K562 (cell line): ENCODE results near the gene CRYAB. TPM values are rescaled to one million over a fixed set of nuclear protein-coding genes. Genes with fewer than 3 reads are reported as not detected.

Source experiments
- ARHGAP35 ChIP-seq: fragments of 450-650 bp; IDR thresholded peaks from 2 replicates; pipeline ENCODE4 v1.6.1; 2018; ENCODE audit not compliant: partially characterized antibody
- CAMTA2 ChIP-seq: fragments of 250-450 bp; sonication (Bioruptor Pico); conservative IDR thresholded peaks from 2 replicates; pipeline ENCODE4 v1.5.1; 2022
- CC2D1A ChIP-seq: fragments of 450-650 bp; IDR thresholded peaks from 2 replicates; pipeline ENCODE4 v1.6.1; 2017; ENCODE audit warnings: mild to moderate bottlenecking
- CREB1 ChIP-seq, 2 experiments: sonication (generic) in 1 of 2; formaldehyde crosslinking in 1 of 2; IDR thresholded peaks; 2 replicates each; pipeline versions ENCODE4 v1.6.1 to v1.8.0; 2012 to 2022; ENCODE audit warnings: inconsistent platforms in 1 of 2, mild to moderate bottlenecking in 1 of 2, missing genetic modification reagents in 1 of 2, moderate library complexity in 1 of 2
- DPF2 ChIP-seq: fragments of 450-650 bp; IDR thresholded peaks from 2 replicates; pipeline ENCODE4 v1.6.1; 2016
- FOXM1 ChIP-seq, 2 experiments: fragments of 450-650 bp in 1 of 2; sonication (generic) in 1 of 2; formaldehyde crosslinking in 1 of 2; IDR thresholded peaks; 2 replicates each; pipeline versions ENCODE4 v1.6.1 to v1.9.0; 2017 to 2022; ENCODE audit warnings: low read depth in 2 of 2, mild to moderate bottlenecking in 2 of 2, missing genetic modification reagents in 1 of 2, moderate library complexity in 1 of 2
- GTF2A2 ChIP-seq: IDR thresholded peaks from 2 replicates; pipeline ENCODE4 v1.6.1; 2016; ENCODE audit warnings: mild to moderate bottlenecking, missing genetic modification characterization, missing compliant biosample characterization
- HDGF ChIP-seq: fragments of 450-650 bp; IDR thresholded peaks from 2 replicates; pipeline ENCODE4 v1.6.1; 2016
- KHSRP ChIP-seq: fragments of 450-650 bp; IDR thresholded peaks from 2 replicates; pipeline ENCODE4 v1.6.1; 2017
- SOX6 ChIP-seq: fragments of 450-650 bp; IDR thresholded peaks from 2 replicates; pipeline ENCODE4 v1.6.1; 2014; ENCODE audit warnings: mild to moderate bottlenecking
- SRSF1 ChIP-seq: fragments of 200-400 bp; formaldehyde crosslinking; IDR thresholded peaks from 2 replicates; pipeline ENCODE4 v1.6.1; 2017; ENCODE audit warnings: mild to moderate bottlenecking, low read depth, low read length, moderate library complexity
- STAG1 ChIP-seq: sonication (generic); formaldehyde crosslinking; IDR thresholded peaks from 2 replicates; pipeline ENCODE4 v1.5.0; 2020; ENCODE audit warnings: missing genetic modification reagents, borderline replicate concordance
- TBL1XR1 ChIP-seq, 2 experiments: IDR thresholded peaks; 2 replicates each; pipeline ENCODE4 v1.6.1; 2012; ENCODE audit warnings: improper control_type of control experiment in 2 of 2, low read length in 2 of 2, mild to moderate bottlenecking in 1 of 2
- TEAD2 ChIP-seq: fragments of 450-650 bp; IDR thresholded peaks from 2 replicates; pipeline ENCODE4 v1.6.1; 2016; ENCODE audit warnings: missing genetic modification characterization, control low read depth, missing compliant biosample characterization
- ZBTB40 ChIP-seq, 2 experiments: fragments of 450-650 bp in 1 of 2; sonication (generic) in 1 of 2; formaldehyde crosslinking in 1 of 2; IDR thresholded peaks; 2 replicates each; pipeline versions ENCODE4 v1.7.1 to v1.9.0; 2016 to 2022; ENCODE audit warnings: inconsistent platforms in 1 of 2, mild to moderate bottlenecking in 1 of 2, missing genetic modification reagents in 1 of 2
- ZBTB7A ChIP-seq: IDR thresholded peaks from 2 replicates; pipeline ENCODE4 v1.6.1; 2011; ENCODE audit warnings: low read depth, mild to moderate bottlenecking, low read length, moderate library complexity, borderline replicate concordance; ENCODE audit not compliant: control insufficient read depth
- ZFP30 ChIP-seq: fragments of 250-450 bp; sonication (Bioruptor Pico); IDR thresholded peaks from 2 replicates; pipeline ENCODE4 v1.8.0; 2022; ENCODE audit warnings: moderate library complexity, mild to moderate bottlenecking, inconsistent platforms, borderline replicate concordance
- ZNF354B ChIP-seq: fragments of 250-450 bp; sonication (Bioruptor Pico); IDR thresholded peaks from 2 replicates; pipeline ENCODE4 v1.4.0; 2020
- ZNF586 ChIP-seq: fragments of 450-650 bp; formaldehyde crosslinking; conservative IDR thresholded peaks from 2 replicates; pipeline ENCODE4 v1.4.0; 2020; ENCODE audit warnings: mild to moderate bottlenecking, moderate library complexity
- polyA plus RNA-seq, 8 experiments: library from polyadenylated mRNA; depleted of rRNA in 4 of 8; stranded (reverse) in 5 of 8; unstranded in 3 of 8; fragments of >200 nt; fragmentation: Nextera tagmentation in 2 of 8; fragmentation: Illumina TruSeq in 1 of 8; extraction: Ambion mirVana in 2 of 8; extraction: Trizol in 1 of 8; gene quantifications; 2 replicates each; pipeline versions ENCODE4 v1.2.1 to v1.2.3, GENCODE V29; 2011 to 2014; ENCODE audit warnings: inconsistent platforms in 1 of 8, missing spikeins in 1 of 8
- total RNA-seq, 7 experiments: library from RNA; depleted of rRNA in 6 of 7; stranded (reverse); fragments of >200 nt in 6 of 7; fragmentation: Illumina TruSeq in 2 of 7; extraction: Trizol in 2 of 7; gene quantifications; 2 replicates each; pipeline versions ENCODE4 v1.2.1 to v1.2.3, GENCODE V29; 2011 to 2021; ENCODE audit warnings: low replicate concordance in 1 of 7

The CRYAB gene
- total and polyA plus RNA-seq, 9 of the 15 experiments (the other 6 are each of a cell fraction or from before 2014, with no cell fraction given), result 0.83 to 7.5 (median 3.6) TPM

GRCh38 chr11:111949519-111950426 lies 38.2 kb upstream of the CRYAB start (continued):
- TF ChIP-seq ZBTB40 (IDR thresholded peaks at IDR 0.05) (no peak), ZBTB40 (CRISPR knock-in tag; IDR thresholded peaks at IDR 0.05) (no peak), SRSF1 (no peak), STAG1 (CRISPR knock-in tag) (no peak), ZNF354B (no peak), CC2D1A (no peak), CREB1 (IDR thresholded peaks at IDR 0.05) (no peak), CREB1 (CRISPR knock-in tag; IDR thresholded peaks at IDR 0.05) (no peak), ZBTB7A (0 out of 2 replicates have a peak, but pooled peaks have one; percentile 18), TEAD2 (tag) (no peak), DPF2 (peak; percentile 52), GTF2A2 (tag) (no peak), ZNF586 (CRISPR knock-in tag) (no peak), ZFP30 (CRISPR knock-in tag) (no peak), ARHGAP35 (no peak), KHSRP (no peak), HDGF (no peak), FOXM1 (IDR thresholded peaks at IDR 0.05; ENCODE audit: low read depth) (no peak), FOXM1 (CRISPR knock-in tag; IDR thresholded peaks at IDR 0.05; ENCODE audit: low read depth) (no peak), TBL1XR1 (IDR thresholded peaks at IDR 0.05; ENCODE audit: low read length in 2 of 2) (no peak), SOX6 (no peak), CAMTA2 (CRISPR knock-in tag) (no peak)
